ENCODE data around the gene HCAR1.
"Not testable (repeated sequence)": the region's sequence is repeated elsewhere in the genome, so short reads cannot be mapped to it uniquely, and the experiment has no call there.

HCAR1 gene

GRCh38 chr12:122730215-122731014 is at the start of gene HCAR1:
HCAR1 (minus strand) TSS chr12:122730844; CDS start chr12:122730339, 505 bp downstream.
- peak; percentile 47 for DNase-seq (ENCODE audit: low read depth)

GRCh38 chr12:122757568-122757967 is 26.9 kb upstream of the HCAR1 start:
- no peak for DNase-seq (ENCODE audit: low read depth)

GRCh38 chr12:122754790-122755189 is 24.1 kb upstream of the HCAR1 start:
- no peak for DNase-seq (ENCODE audit: low read depth)

- DNase-seq (ENCODE audit: low read depth): peak; percentile 8
These were observed 22.6 kb upstream of the HCAR1 start for GRCh38 chr12:122753319-122753650.

GRCh38 chr12:122752464-122753318 is 22.0 kb upstream of the HCAR1 start, which contains the start of gene DENR:
DENR (plus strand) TSS chr12:122752824; CDS start chr12:122753702, 878 bp downstream.
- DNase-seq (ENCODE audit: low read depth): peak; percentile 96

- not testable (repeated sequence) for DNase-seq (ENCODE audit: low read depth)
These were observed 20.3 kb upstream of the HCAR1 start for GRCh38 chr12:122750781-122751515.

GRCh38 chr12:122749569-122750332 is 19.1 kb upstream of the HCAR1 start:
- no peak for DNase-seq (ENCODE audit: low read depth)

GRCh38 chr12:122747224-122748135 is 16.8 kb upstream of the HCAR1 start:
- DNase-seq (ENCODE audit: low read depth): no peak

- DNase-seq (ENCODE audit: low read depth): no peak
These were observed 13.4 kb upstream of the HCAR1 start for GRCh38 chr12:122743895-122744525.

GRCh38 chr12:122740351-122740750 is 9.7 kb upstream of the HCAR1 start:
- peak; percentile 8 for DNase-seq (ENCODE audit: low read depth)

GRCh38 chr12:122738571-122738970 is 7.9 kb upstream of the HCAR1 start:
- no peak for DNase-seq (ENCODE audit: low read depth)

- no peak for DNase-seq (ENCODE audit: low read depth)
These were observed 2.0 kb upstream of the HCAR1 start for GRCh38 chr12:122732611-122733010.

- no peak for DNase-seq (ENCODE audit: low read depth)
These were observed 1.5 kb upstream of the HCAR1 start for GRCh38 chr12:122732170-122732569.

GRCh38 chr12:122729583-122730214 is 945 bp downstream of the HCAR1 start:
- no peak for DNase-seq (ENCODE audit: low read depth)

GRCh38 chr12:122726080-122726558 is 4.5 kb downstream of the HCAR1 start:
- peak; percentile 43 for DNase-seq (ENCODE audit: low read depth)

GRCh38 chr12:122725452-122726079 is 5.1 kb downstream of the HCAR1 start:
- DNase-seq (ENCODE audit: low read depth): no peak

- no peak for DNase-seq (ENCODE audit: low read depth)
These were observed 5.9 kb downstream of the HCAR1 start for GRCh38 chr12:122724641-122725243.

- DNase-seq (ENCODE audit: low read depth): no peak
These were observed 8.3 kb downstream of the HCAR1 start for GRCh38 chr12:122722387-122722786.

All from iris pigment epithelial cell (primary cell).